ENCODE data around the gene LBH.

- TF ChIP-seq POLR2A (IDR thresholded peaks at IDR 0.05; ENCODE audit: extremely low read depth, insufficient read length): no peak
- no peak for TF ChIP-seq CTCF (IDR thresholded peaks at IDR 0.05; ENCODE audit: low read depth, low read length)
- no peak for TF ChIP-seq MYC (IDR thresholded peaks at IDR 0.05; ENCODE audit: low read depth, low read length)
These were observed 15.2 kb upstream of the LBH start for GRCh38 chr2:30216157-30216556.
